ENCODE results near the gene USP43.

Gene USP43

DNA sequence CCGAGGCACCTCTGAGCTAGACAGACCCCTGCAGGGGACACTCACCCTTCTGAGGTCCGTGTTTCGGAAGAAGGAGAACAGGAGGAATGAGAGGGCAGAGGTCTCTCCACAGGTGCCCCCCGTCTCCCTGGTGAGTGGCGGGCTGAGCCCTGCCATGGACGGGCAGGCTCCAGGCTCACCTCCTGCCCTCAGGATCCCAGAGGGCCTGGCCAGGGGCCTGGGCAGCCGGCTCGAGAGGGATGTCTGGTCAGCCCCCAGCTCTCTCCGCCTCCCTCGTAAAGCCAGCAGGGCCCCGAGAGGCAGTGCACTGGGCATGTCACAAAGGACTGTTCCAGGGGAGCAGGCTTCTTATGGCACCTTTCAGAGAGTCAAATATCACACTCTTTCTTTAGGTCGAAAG is 83.2 kb downstream of the USP43 start:
- H3K9me3 ChIP-seq (ENCODE audit: control insufficient read depth, low read length), result no peaks in the 10 kb centered on the region
- no peaks in the 10 kb centered on the region for H3K4me1 ChIP-seq (ENCODE audit: control insufficient read depth, insufficient read depth, low read length, poor library complexity, severe bottlenecking)
- H3K4me3 ChIP-seq (ENCODE audit: insufficient read depth, low read depth, low read length, poor library complexity, severe bottlenecking), result no peak overlapping the region
- H3K27ac ChIP-seq (ENCODE audit: insufficient read depth, low read length, poor library complexity, severe bottlenecking), result no peak overlapping the region
- peaks cover 4% of the 10 kb centered on the region for H3K27me3 ChIP-seq (replicated peaks; ENCODE audit: control insufficient read depth, insufficient read depth, low read length, poor library complexity, severe bottlenecking)
- H3K36me3 ChIP-seq (ENCODE audit: control insufficient read depth, insufficient read depth, low read length), result no peaks in the 10 kb centered on the region
- DNase-seq, result no peak

GRCh38 chr17:9729034-9729650 is 83.8 kb downstream of the USP43 start:
- DNase-seq, result no peak
- H3K36me3 ChIP-seq (ENCODE audit: control insufficient read depth, insufficient read depth, low read length), result no peaks in the 10 kb centered on the region
- H3K27me3 ChIP-seq (replicated peaks; ENCODE audit: control insufficient read depth, insufficient read depth, low read length, poor library complexity, severe bottlenecking), result peaks cover 4% of the 10 kb centered on the region
- no peaks in the 10 kb centered on the region for H3K9me3 ChIP-seq (ENCODE audit: control insufficient read depth, low read length)
- H3K4me3 ChIP-seq (ENCODE audit: insufficient read depth, low read depth, low read length, poor library complexity, severe bottlenecking), result no peak overlapping the region
- H3K4me1 ChIP-seq (ENCODE audit: control insufficient read depth, insufficient read depth, low read length, poor library complexity, severe bottlenecking), result no peaks in the 10 kb centered on the region
- no peak overlapping the region for H3K27ac ChIP-seq (ENCODE audit: insufficient read depth, low read length, poor library complexity, severe bottlenecking)

DNA sequence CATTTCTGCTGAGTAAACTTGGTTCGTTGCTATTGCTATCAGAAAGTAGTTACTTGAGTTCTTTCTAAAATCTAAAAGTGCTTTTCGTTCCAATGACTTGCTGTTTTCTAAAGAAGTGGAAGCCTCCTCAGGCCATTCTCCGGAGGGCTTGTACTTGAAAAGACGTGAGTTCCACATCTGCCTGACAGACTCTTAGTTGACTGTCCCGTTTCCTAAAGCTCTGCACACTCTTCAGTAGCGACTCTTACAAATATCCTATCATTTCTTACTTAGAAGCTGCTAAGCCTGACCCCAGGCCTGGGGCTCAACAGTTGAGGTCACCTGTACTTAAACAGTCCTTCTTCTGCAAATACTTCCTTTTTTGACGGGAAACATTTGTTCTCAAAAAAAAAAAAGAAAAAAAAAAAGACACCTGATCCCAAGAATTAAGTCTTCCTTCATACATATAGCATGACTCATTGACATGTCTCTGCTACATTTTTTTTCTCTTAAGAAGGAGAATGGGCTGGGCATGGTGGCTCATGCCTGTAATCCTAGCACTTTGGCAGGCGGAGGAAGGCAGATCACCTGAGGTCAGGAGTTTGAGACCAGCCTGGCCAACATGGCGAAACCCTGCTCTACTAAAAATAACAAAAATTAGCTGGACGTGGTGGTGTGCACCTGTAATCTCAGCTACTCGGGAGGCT is 84.6 kb downstream of the USP43 start:
- no peak overlapping the region for H3K4me3 ChIP-seq (ENCODE audit: insufficient read depth, low read depth, low read length, poor library complexity, severe bottlenecking)
- H3K36me3 ChIP-seq (ENCODE audit: control insufficient read depth, insufficient read depth, low read length), result no peaks in the 10 kb centered on the region
- no peak overlapping the region for H3K27ac ChIP-seq (ENCODE audit: insufficient read depth, low read length, poor library complexity, severe bottlenecking)
- H3K4me1 ChIP-seq (ENCODE audit: control insufficient read depth, insufficient read depth, low read length, poor library complexity, severe bottlenecking), result no peaks in the 10 kb centered on the region
- peaks cover 4% of the 10 kb centered on the region for H3K27me3 ChIP-seq (replicated peaks; ENCODE audit: control insufficient read depth, insufficient read depth, low read length, poor library complexity, severe bottlenecking)
- DNase-seq, result no peak
- no peaks in the 10 kb centered on the region for H3K9me3 ChIP-seq (ENCODE audit: control insufficient read depth, low read length)

- Histone ChIP-seq H3K27ac (ENCODE audit: insufficient read depth, low read length, poor library complexity, severe bottlenecking) (no peak overlapping the region), H3K4me1 (ENCODE audit: control insufficient read depth, insufficient read depth, low read length, poor library complexity, severe bottlenecking) (no peaks in the 10 kb centered on the region), H3K36me3 (ENCODE audit: control insufficient read depth, insufficient read depth, low read length) (no peaks in the 10 kb centered on the region), H3K27me3 (replicated peaks; ENCODE audit: control insufficient read depth, insufficient read depth, low read length, poor library complexity, severe bottlenecking) (no peaks in the 10 kb centered on the region), H3K9me3 (ENCODE audit: control insufficient read depth, low read length) (no peaks in the 10 kb centered on the region), H3K4me3 (ENCODE audit: insufficient read depth, low read depth, low read length, poor library complexity, severe bottlenecking) (no peak overlapping the region)
- DNase-seq, result no peak
These were observed 105.2 kb downstream of the USP43 start for GRCh38 chr17:9750524-9750923.

DNA sequence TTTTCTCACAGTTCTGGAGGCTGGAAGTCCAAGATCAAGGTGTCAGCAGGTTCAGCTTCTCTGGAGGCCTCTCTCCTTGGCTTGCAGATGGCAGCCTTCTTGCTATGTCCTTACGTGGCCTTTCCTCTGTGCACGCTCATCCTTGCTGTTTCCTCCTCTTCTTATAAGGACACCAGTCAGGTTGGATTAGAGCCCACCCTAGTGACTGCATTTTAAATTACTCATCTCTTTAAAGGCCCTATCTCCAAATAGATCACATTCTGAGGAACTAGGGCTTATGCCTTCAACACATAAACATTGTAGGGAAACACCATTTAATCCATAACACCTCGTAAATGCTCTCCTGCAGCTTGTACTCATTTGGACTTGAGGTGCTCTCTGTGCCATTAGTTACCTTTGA is 109.8 kb downstream of the USP43 start:
- H3K36me3 ChIP-seq (ENCODE audit: control insufficient read depth, insufficient read depth, low read length), result no peaks in the 10 kb centered on the region
- H3K27me3 ChIP-seq (replicated peaks; ENCODE audit: control insufficient read depth, insufficient read depth, low read length, poor library complexity, severe bottlenecking), result no peaks in the 10 kb centered on the region
- no peak for DNase-seq
- no peaks in the 10 kb centered on the region for H3K4me1 ChIP-seq (ENCODE audit: control insufficient read depth, insufficient read depth, low read length, poor library complexity, severe bottlenecking)
- H3K9me3 ChIP-seq (ENCODE audit: control insufficient read depth, low read length), result no peaks in the 10 kb centered on the region
- H3K4me3 ChIP-seq (ENCODE audit: insufficient read depth, low read depth, low read length, poor library complexity, severe bottlenecking), result no peak overlapping the region
- no peak overlapping the region for H3K27ac ChIP-seq (ENCODE audit: insufficient read depth, low read length, poor library complexity, severe bottlenecking)

- Histone ChIP-seq H3K27me3 (replicated peaks; ENCODE audit: control insufficient read depth, insufficient read depth, low read length, poor library complexity, severe bottlenecking) (no peaks in the 10 kb centered on the region), H3K4me3 (ENCODE audit: insufficient read depth, low read depth, low read length, poor library complexity, severe bottlenecking) (no peak overlapping the region), H3K27ac (ENCODE audit: insufficient read depth, low read length, poor library complexity, severe bottlenecking) (no peak overlapping the region), H3K9me3 (ENCODE audit: control insufficient read depth, low read length) (no peaks in the 10 kb centered on the region), H3K4me1 (ENCODE audit: control insufficient read depth, insufficient read depth, low read length, poor library complexity, severe bottlenecking) (no peaks in the 10 kb centered on the region), H3K36me3 (ENCODE audit: control insufficient read depth, insufficient read depth, low read length) (no peaks in the 10 kb centered on the region)
- DNase-seq, result no peak
These were observed 114.9 kb downstream of the USP43 start for GRCh38 chr17:9760266-9760665.

- H3K4me1 ChIP-seq (ENCODE audit: control insufficient read depth, insufficient read depth, low read length, poor library complexity, severe bottlenecking), result no peaks in the 10 kb centered on the region
- H3K4me3 ChIP-seq (ENCODE audit: insufficient read depth, low read depth, low read length, poor library complexity, severe bottlenecking), result no peak overlapping the region
- no peaks in the 10 kb centered on the region for H3K27me3 ChIP-seq (replicated peaks; ENCODE audit: control insufficient read depth, insufficient read depth, low read length, poor library complexity, severe bottlenecking)
- no peak for DNase-seq
- H3K9me3 ChIP-seq (ENCODE audit: control insufficient read depth, low read length), result no peaks in the 10 kb centered on the region
- H3K36me3 ChIP-seq (ENCODE audit: control insufficient read depth, insufficient read depth, low read length), result no peaks in the 10 kb centered on the region
- no peak overlapping the region for H3K27ac ChIP-seq (ENCODE audit: insufficient read depth, low read length, poor library complexity, severe bottlenecking)
These were observed 118.3 kb downstream of the USP43 start for GRCh38 chr17:9763643-9764042.

GRCh38 chr17:9765322-9765721 is 120.0 kb downstream of the USP43 start:
- DNase-seq, result no peak
- no peak overlapping the region for H3K27ac ChIP-seq (ENCODE audit: insufficient read depth, low read length, poor library complexity, severe bottlenecking)
- H3K4me3 ChIP-seq (ENCODE audit: insufficient read depth, low read depth, low read length, poor library complexity, severe bottlenecking), result no peak overlapping the region
- no peaks in the 10 kb centered on the region for H3K36me3 ChIP-seq (ENCODE audit: control insufficient read depth, insufficient read depth, low read length)
- H3K9me3 ChIP-seq (ENCODE audit: control insufficient read depth, low read length), result no peaks in the 10 kb centered on the region
- H3K4me1 ChIP-seq (ENCODE audit: control insufficient read depth, insufficient read depth, low read length, poor library complexity, severe bottlenecking), result no peaks in the 10 kb centered on the region
- H3K27me3 ChIP-seq (replicated peaks; ENCODE audit: control insufficient read depth, insufficient read depth, low read length, poor library complexity, severe bottlenecking), result no peaks in the 10 kb centered on the region

- DNase-seq, result no peak
- Histone ChIP-seq H3K4me1 (ENCODE audit: control insufficient read depth, insufficient read depth, low read length, poor library complexity, severe bottlenecking) (no peaks in the 10 kb centered on the region), H3K9me3 (ENCODE audit: control insufficient read depth, low read length) (no peaks in the 10 kb centered on the region)
These were observed 121.7 kb downstream of the USP43 start for GRCh38 chr17:9766970-9767369.

GRCh38 chr17:9767432-9767991 is 122.2 kb downstream of the USP43 start:
- H3K27me3 ChIP-seq (replicated peaks; ENCODE audit: control insufficient read depth, insufficient read depth, low read length, poor library complexity, severe bottlenecking), result no peaks in the 10 kb centered on the region
- no peaks in the 10 kb centered on the region for H3K4me1 ChIP-seq (ENCODE audit: control insufficient read depth, insufficient read depth, low read length, poor library complexity, severe bottlenecking)
- DNase-seq, result no peak
- no peak overlapping the region for H3K4me3 ChIP-seq (ENCODE audit: insufficient read depth, low read depth, low read length, poor library complexity, severe bottlenecking)
- no peaks in the 10 kb centered on the region for H3K36me3 ChIP-seq (ENCODE audit: control insufficient read depth, insufficient read depth, low read length)
- no peaks in the 10 kb centered on the region for H3K9me3 ChIP-seq (ENCODE audit: control insufficient read depth, low read length)
- H3K27ac ChIP-seq (ENCODE audit: insufficient read depth, low read length, poor library complexity, severe bottlenecking), result no peak overlapping the region

More at GRCh38 chr17:9766970-9767369, 121.7 kb downstream of the USP43 start:
- Histone ChIP-seq H3K27me3 (replicated peaks; ENCODE audit: control insufficient read depth, insufficient read depth, low read length, poor library complexity, severe bottlenecking) (no peaks in the 10 kb centered on the region), H3K27ac (ENCODE audit: insufficient read depth, low read length, poor library complexity, severe bottlenecking) (no peak overlapping the region), H3K4me3 (ENCODE audit: insufficient read depth, low read depth, low read length, poor library complexity, severe bottlenecking) (no peak overlapping the region), H3K36me3 (ENCODE audit: control insufficient read depth, insufficient read depth, low read length) (no peaks in the 10 kb centered on the region)

Measured in effector memory CD4-positive, alpha-beta T cell (primary cell).